OCI-LY1 (cell line): Measurements from ENCODE around the gene TSPYL4.

Experiments used
- H2AFZ ChIP-seq: fragments of 200-600 bp; sonication (generic), shearing (Covaris generic); 2 replicates; pipeline ENCODE4 v1.6.0; 2014; ENCODE audit warnings: antibody characterized with exemption, mild to moderate bottlenecking, low read length
- H3F3A ChIP-seq: fragments of 200-600 bp; sonication (generic), shearing (Covaris generic); 2 replicates; pipeline ENCODE4 v1.6.0; 2014; ENCODE audit warnings: mild to moderate bottlenecking, antibody characterized with exemption, low read length, moderate library complexity; ENCODE audit not compliant: insufficient read depth
- H3K27ac ChIP-seq: fragments of 200-600 bp; sonication (generic); 2 replicates; pipeline ENCODE4 v1.5.1; 2014; ENCODE audit warnings: low read length, mixed run types, mild to moderate bottlenecking, low read depth; ENCODE audit not compliant: poor library complexity, severe bottlenecking
- H3K27me3 ChIP-seq: fragments of 200-600 bp; sonication (generic); 2 replicates; pipeline ENCODE4 v1.6.0; 2014; ENCODE audit warnings: antibody characterized with exemption, mild to moderate bottlenecking, low read length, moderate library complexity; ENCODE audit not compliant: insufficient read depth
- H3K36me3 ChIP-seq: fragments of 200-600 bp; sonication (generic); 2 replicates; pipeline ENCODE4 v1.6.1; 2014; ENCODE audit warnings: mild to moderate bottlenecking, antibody characterized with exemption, low read length, moderate library complexity, mixed read lengths; ENCODE audit not compliant: insufficient read depth
- H3K4me1 ChIP-seq: fragments of 200-600 bp; sonication (generic); 2 replicates; pipeline ENCODE4 v1.5.1; 2014; ENCODE audit warnings: mild to moderate bottlenecking, low read length, moderate library complexity; ENCODE audit not compliant: insufficient read depth, severe bottlenecking
- H3K4me2 ChIP-seq: fragments of 200-600 bp; sonication (generic), shearing (Covaris generic); 2 replicates; pipeline ENCODE4 v1.6.1; 2014; ENCODE audit warnings: low read length
- H3K4me3 ChIP-seq: fragments of 200-600 bp; sonication (generic); 2 replicates; pipeline ENCODE4 v1.5.1; 2014; ENCODE audit warnings: low read length, low read depth, mild to moderate bottlenecking, mixed read lengths; ENCODE audit not compliant: poor library complexity, severe bottlenecking
- H3K79me2 ChIP-seq: fragments of 200-600 bp; shearing (Covaris generic); 2 replicates; pipeline ENCODE4 v1.6.1; 2016; ENCODE audit warnings: mixed run types, low read length, mixed read lengths; ENCODE audit not compliant: insufficient read depth
- H3K9ac ChIP-seq: fragments of 200-600 bp; sonication (generic), shearing (Covaris generic); 2 replicates; pipeline ENCODE4 v1.6.1; 2014; ENCODE audit warnings: mild to moderate bottlenecking, low read length, mixed read lengths
- H3K9me2 ChIP-seq: fragments of 200-600 bp; sonication (generic), shearing (Covaris generic); 2 replicates; pipeline ENCODE4 v1.6.1; 2014; ENCODE audit warnings: low read depth, mild to moderate bottlenecking, low read length, mixed read lengths
- H3K9me3 ChIP-seq: fragments of 200-600 bp; shearing (Covaris generic); 2 replicates; pipeline ENCODE4 v1.6.1; 2014; ENCODE audit warnings: low read length, mixed read lengths
- H4K20me1 ChIP-seq: fragments of 200-600 bp; sonication (generic), shearing (Covaris generic); 2 replicates; pipeline ENCODE4 v1.6.0; 2016; ENCODE audit warnings: mild to moderate bottlenecking, low read length; ENCODE audit not compliant: insufficient read depth
- CTCF ChIP-seq: fragments of 200-600 bp; sonication (generic), shearing (Covaris generic); IDR thresholded peaks from 2 replicates; pipeline ENCODE4 v1.5.1; 2017; ENCODE audit warnings: mild to moderate bottlenecking, antibody characterized with exemption, low read length, moderate library complexity, mixed read lengths
- EZH2 ChIP-seq: fragments of 200-600 bp; sonication (generic), shearing (Covaris generic); IDR thresholded peaks from 2 replicates; pipeline ENCODE4 v1.8.0; 2017; ENCODE audit warnings: borderline replicate concordance, mixed run types, mild to moderate bottlenecking, antibody characterized with exemption, low read length, moderate library complexity, mixed read lengths

TSPYL4 gene

GRCh38 chr6:116255246-116255800, 1.4 kb upstream of the TSPYL4 start:
- Histone ChIP-seq H4K20me1 (no peaks in the 10 kb centered on the region), H3F3A (no peaks in the 10 kb centered on the region), H3K36me3 (peaks cover 15% of the 10 kb centered on the region; the same call in 1 of the 2 replicates), H3K4me1 (peaks cover 45% of the 10 kb centered on the region), H3K4me2 (peak overlapping the region; percentile 78), H2AFZ (0 out of 2 replicates have a peak overlapping the region, but pooled peaks have one; percentile 55), H3K9ac (peak overlapping the region; percentile 91), H3K27ac (no peak overlapping the region), H3K27me3 (no peaks in the 10 kb centered on the region), H3K79me2 (peaks cover 12% of the 10 kb centered on the region; the same call in 1 of the 2 replicates), H3K9me2 (no peaks in the 10 kb centered on the region), H3K9me3 (no peaks in the 10 kb centered on the region), H3K4me3 (peak overlapping the region; percentile 76)
- TF ChIP-seq CTCF (no peak), EZH2 (no peak)

- Histone ChIP-seq H3K27ac (peak overlapping the region; percentile 16), H3K36me3 (peaks cover 15% of the 10 kb centered on the region; the same call in 1 of the 2 replicates), H3K9me3 (no peaks in the 10 kb centered on the region), H3K79me2 (peaks cover 12% of the 10 kb centered on the region; the same call in 1 of the 2 replicates), H3K4me2 (peak overlapping the region; percentile 78), H3K9me2 (no peaks in the 10 kb centered on the region), H4K20me1 (no peaks in the 10 kb centered on the region), H3K4me3 (peak overlapping the region; percentile 76), H3K9ac (peak overlapping the region; percentile 91), H3K4me1 (peaks cover 53% of the 10 kb centered on the region), H2AFZ (peak overlapping the region; percentile 55), H3K27me3 (no peaks in the 10 kb centered on the region), H3F3A (no peaks in the 10 kb centered on the region)
- no peak for TF ChIP-seq CTCF
- no peak for TF ChIP-seq EZH2
Measured at GRCh38 chr6:116254297-116255056, 602 bp upstream of the TSPYL4 start.

- Histone ChIP-seq H3K79me2 (peaks cover 12% of the 10 kb centered on the region; the same call in 1 of the 2 replicates), H3K4me2 (peak overlapping the region; percentile 78), H3K9ac (peak overlapping the region; percentile 91), H2AFZ (no peak overlapping the region), H3K9me3 (no peaks in the 10 kb centered on the region), H3K4me3 (peak overlapping the region; percentile 76), H3K27ac (no peak overlapping the region), H3K4me1 (peaks cover 53% of the 10 kb centered on the region), H3K36me3 (peaks cover 15% of the 10 kb centered on the region; the same call in 1 of the 2 replicates), H3K9me2 (no peaks in the 10 kb centered on the region), H4K20me1 (no peaks in the 10 kb centered on the region), H3F3A (no peaks in the 10 kb centered on the region), H3K27me3 (no peaks in the 10 kb centered on the region)
- TF ChIP-seq EZH2: no peak
- TF ChIP-seq CTCF: no peak
Measured at GRCh38 chr6:116253188-116253504, 729 bp downstream of the TSPYL4 start.
